Measurements from ENCODE around the gene FAM241B.

FAM241B gene

GRCh38 chr10:69632516-69633199, 2.6 kb downstream of the FAM241B start:
- no peaks in the 10 kb centered on the region for H3K9me3 ChIP-seq (ENCODE audit: control extremely low read depth in 1 of 5, control insufficient read depth in 4 of 5, insufficient read depth in 2 of 5, low read depth in 1 of 5, low read length in 4 of 5)
- WGBS (ENCODE audit: insufficient coverage): 96% methylated on average over 5 of the region's 7 CpGs
- peaks cover 0 to 32% (median 5%) of the 10 kb centered on the region in 5 experiments for H3K27me3 ChIP-seq (replicated peaks in 2 of 5; ENCODE audit: control insufficient read depth in 4 of 5, insufficient read depth in 5 of 5, low read length in 4 of 5)
- POLR2A ChIA-PET: no interaction called here
- H3K4me1 ChIP-seq (ENCODE audit: control extremely low read depth in 1 of 4, control insufficient read depth in 4 of 4, insufficient read depth in 4 of 4, low read length in 3 of 4): peaks cover 0 to 13% (median 8%) of the 10 kb centered on the region in 4 experiments
- no peak for DNase-seq
- H3K4me3 ChIP-seq (ENCODE audit: control insufficient read depth in 1 of 7, extremely low read depth in 1 of 7, insufficient read depth in 4 of 7, low read depth in 2 of 7, low read length in 6 of 7): no peak overlapping the region
- CTCF ChIA-PET: interaction anchor here (1.4 to 18.3 kb wide), 3 partner anchors 7 to 120 kb away, joined by 8 to 294 read pairs (median 8); no protein-coding TSS in a partner anchor
- H3K36me3 ChIP-seq (ENCODE audit: control insufficient read depth in 4 of 4, insufficient read depth in 4 of 4, low read length in 3 of 4): no peaks in the 10 kb centered on the region
- H3K27ac ChIP-seq (ENCODE audit: insufficient read depth in 1 of 2, low read depth in 1 of 2, low read length in 2 of 2, poor library complexity in 1 of 2, severe bottlenecking in 2 of 2): no peak overlapping the region

- H3K4me3 ChIP-seq (ENCODE audit: control insufficient read depth in 1 of 7, extremely low read depth in 1 of 7, insufficient read depth in 4 of 7, low read depth in 2 of 7, low read length in 6 of 7): no peak overlapping the region
- no peak for DNase-seq
- CTCF ChIA-PET: interaction anchor here (1.1 to 18.3 kb wide), 5 partner anchors 11 to 121 kb away, joined by 3 to 294 read pairs (median 6); no protein-coding TSS in a partner anchor
- peaks cover 0 to 21% (median 5%) of the 10 kb centered on the region in 5 experiments for H3K27me3 ChIP-seq (replicated peaks in 2 of 5; ENCODE audit: control insufficient read depth in 4 of 5, insufficient read depth in 5 of 5, low read length in 4 of 5)
- POLR2A ChIA-PET: no interaction called here
- H3K27ac ChIP-seq (ENCODE audit: insufficient read depth in 1 of 2, low read depth in 1 of 2, low read length in 2 of 2, poor library complexity in 1 of 2, severe bottlenecking in 2 of 2): no peak overlapping the region
- H3K9me3 ChIP-seq (ENCODE audit: control extremely low read depth in 1 of 5, control insufficient read depth in 4 of 5, insufficient read depth in 2 of 5, low read depth in 1 of 5, low read length in 4 of 5): no peaks in the 10 kb centered on the region
- 96% methylated on average over 12 of the region's 14 CpGs for WGBS (ENCODE audit: insufficient coverage)
- H3K36me3 ChIP-seq (ENCODE audit: control insufficient read depth in 4 of 4, insufficient read depth in 4 of 4, low read length in 3 of 4): no peaks in the 10 kb centered on the region
- H3K4me1 ChIP-seq (ENCODE audit: control extremely low read depth in 1 of 4, control insufficient read depth in 4 of 4, insufficient read depth in 4 of 4, low read length in 3 of 4): peaks cover 0 to 13% (median 8%) of the 10 kb centered on the region in 4 experiments
These were observed 3.9 kb downstream of the FAM241B start for GRCh38 chr10:69633673-69634635.

GRCh38 chr10:69634759-69635425, 4.8 kb downstream of the FAM241B start:
- DNase-seq: no peak
- Histone ChIP-seq H3K4me1 (ENCODE audit: control extremely low read depth in 1 of 4, control insufficient read depth in 4 of 4, insufficient read depth in 4 of 4, low read length in 3 of 4) (peaks cover 0 to 7% (median 3%) of the 10 kb centered on the region in 4 experiments), H3K9me3 (ENCODE audit: control extremely low read depth in 1 of 5, control insufficient read depth in 4 of 5, insufficient read depth in 2 of 5, low read depth in 1 of 5, low read length in 4 of 5) (no peaks in the 10 kb centered on the region), H3K36me3 (ENCODE audit: control insufficient read depth in 4 of 4, insufficient read depth in 4 of 4, low read length in 3 of 4) (no peaks in the 10 kb centered on the region), H3K27ac (ENCODE audit: insufficient read depth in 1 of 2, low read depth in 1 of 2, low read length in 2 of 2, poor library complexity in 1 of 2, severe bottlenecking in 2 of 2) (no peak overlapping the region), H3K4me3 (ENCODE audit: control insufficient read depth in 1 of 7, extremely low read depth in 1 of 7, insufficient read depth in 4 of 7, low read depth in 2 of 7, low read length in 6 of 7) (no peak overlapping the region), H3K27me3 (replicated peaks in 2 of 5; ENCODE audit: control insufficient read depth in 4 of 5, insufficient read depth in 5 of 5, low read length in 4 of 5) (peaks cover 0 to 15% (median 4%) of the 10 kb centered on the region in 5 experiments)
- 99% methylated on average over 7 of the region's 9 CpGs for WGBS (ENCODE audit: insufficient coverage)
- ChIA-PET POLR2A (no interaction called here), CTCF (interaction anchor here (1.0 to 18.3 kb wide), 11 partner anchors 10 to 227 kb away, joined by 3 to 294 read pairs (median 4); no protein-coding TSS in a partner anchor)

GRCh38 chr10:69635428-69636272, 5.6 kb downstream of the FAM241B start:
- Histone ChIP-seq H3K36me3 (ENCODE audit: control insufficient read depth in 4 of 4, insufficient read depth in 4 of 4, low read length in 3 of 4) (no peaks in the 10 kb centered on the region), H3K4me1 (ENCODE audit: control extremely low read depth in 1 of 4, control insufficient read depth in 4 of 4, insufficient read depth in 4 of 4, low read length in 3 of 4) (peaks cover 0 to under 1% (median under 1%) of the 10 kb centered on the region in 4 experiments), H3K9me3 (ENCODE audit: control extremely low read depth in 1 of 5, control insufficient read depth in 4 of 5, insufficient read depth in 2 of 5, low read depth in 1 of 5, low read length in 4 of 5) (no peaks in the 10 kb centered on the region), H3K27me3 (replicated peaks in 2 of 5; ENCODE audit: control insufficient read depth in 4 of 5, insufficient read depth in 5 of 5, low read length in 4 of 5) (peaks cover 0 to 10% (median 3%) of the 10 kb centered on the region in 5 experiments), H3K4me3 (ENCODE audit: control insufficient read depth in 1 of 7, extremely low read depth in 1 of 7, insufficient read depth in 4 of 7, low read depth in 2 of 7, low read length in 6 of 7) (no peak overlapping the region), H3K27ac (ENCODE audit: insufficient read depth in 1 of 2, low read depth in 1 of 2, low read length in 2 of 2, poor library complexity in 1 of 2, severe bottlenecking in 2 of 2) (no peak overlapping the region)
- CTCF ChIA-PET: interaction anchor here (0.7 to 18.3 kb wide), 14 partner anchors 9 to 228 kb away, joined by 3 to 294 read pairs (median 4); no protein-coding TSS in a partner anchor
- 82% methylated on average over 12 of the region's 13 CpGs for WGBS (ENCODE audit: insufficient coverage)
- no peak for DNase-seq
- POLR2A ChIA-PET: interaction anchor here (1.1 kb wide), 1 partner anchor 9 kb away, joined by 3 read pairs; no protein-coding TSS in a partner anchor

GRCh38 chr10:69636273-69636575, 6.2 kb downstream of the FAM241B start:
- DNase-seq: no peak
- ChIA-PET CTCF (interaction anchor here (0.7 to 18.3 kb wide), 18 partner anchors 9 to 228 kb away, joined by 3 to 294 read pairs (median 4); no protein-coding TSS in a partner anchor), POLR2A (interaction anchor here (1.1 kb wide), 1 partner anchor 10 kb away, joined by 3 read pairs; no protein-coding TSS in a partner anchor)
- WGBS (ENCODE audit: insufficient coverage): 100% methylated on average over 3 of the region's 5 CpGs
- no peak overlapping the region for H3K27ac ChIP-seq (ENCODE audit: insufficient read depth in 1 of 2, low read depth in 1 of 2, low read length in 2 of 2, poor library complexity in 1 of 2, severe bottlenecking in 2 of 2)
- no peaks in the 10 kb centered on the region for H3K9me3 ChIP-seq (ENCODE audit: control extremely low read depth in 1 of 5, control insufficient read depth in 4 of 5, insufficient read depth in 2 of 5, low read depth in 1 of 5, low read length in 4 of 5)
- no peak overlapping the region for H3K4me3 ChIP-seq (ENCODE audit: control insufficient read depth in 1 of 7, extremely low read depth in 1 of 7, insufficient read depth in 4 of 7, low read depth in 2 of 7, low read length in 6 of 7)
- H3K27me3 ChIP-seq (replicated peaks in 2 of 5; ENCODE audit: control insufficient read depth in 4 of 5, insufficient read depth in 5 of 5, low read length in 4 of 5): peaks cover 0 to 8% (median 4%) of the 10 kb centered on the region in 5 experiments
- no peaks in the 10 kb centered on the region for H3K4me1 ChIP-seq (ENCODE audit: control extremely low read depth in 1 of 4, control insufficient read depth in 4 of 4, insufficient read depth in 4 of 4, low read length in 3 of 4)
- no peaks in the 10 kb centered on the region for H3K36me3 ChIP-seq (ENCODE audit: control insufficient read depth in 4 of 4, insufficient read depth in 4 of 4, low read length in 3 of 4)

Data from common myeloid progenitor, CD34-positive (primary cell).